GM23248 (cell line): ENCODE results near the gene FNDC8. TPM values are rescaled to one million over a fixed set of nuclear protein-coding genes. Genes with fewer than 3 reads are reported as not detected.

Experiments used
- DNase-seq: peaks from one replicate; pipeline ENCODE4 v3.0.0-alpha.2; 2015
- H2AFZ ChIP-seq: fragments of 200-600 bp; sonication (generic); 2 replicates; pipeline ENCODE4 v1.6.1; 2016; ENCODE audit warnings: antibody characterized with exemption
- H3F3A ChIP-seq: fragments of 200-600 bp; sonication (generic); 2 replicates; pipeline ENCODE4 v1.6.1; 2016; ENCODE audit warnings: mild to moderate bottlenecking, antibody characterized with exemption, mixed run types; ENCODE audit not compliant: insufficient read depth
- H3K27ac ChIP-seq: fragments of 200-600 bp; sonication (generic); 2 replicates; pipeline ENCODE4 v1.5.1; 2016; ENCODE audit warnings: mild to moderate bottlenecking
- H3K27me3 ChIP-seq: fragments of 200-600 bp; sonication (generic); replicated peaks from 2 replicates; pipeline ENCODE4 v1.6.1; 2016; ENCODE audit warnings: mild to moderate bottlenecking; ENCODE audit not compliant: insufficient read depth
- H3K36me3 ChIP-seq: fragments of 200-600 bp; sonication (generic); 2 replicates; pipeline ENCODE4 v1.6.1; 2016; ENCODE audit warnings: low read depth, mild to moderate bottlenecking
- H3K4me1 ChIP-seq: fragments of 200-600 bp; sonication (generic); 2 replicates; pipeline ENCODE4 v1.6.1; 2016; ENCODE audit warnings: mild to moderate bottlenecking; ENCODE audit not compliant: insufficient read depth
- H3K4me2 ChIP-seq: fragments of 200-600 bp; sonication (generic); one replicate; pipeline ENCODE4 v1.6.1; 2016; ENCODE audit warnings: mild to moderate bottlenecking; ENCODE audit not compliant: unreplicated experiment
- H3K4me3 ChIP-seq: fragments of 200-600 bp; sonication (generic); 2 replicates; pipeline ENCODE4 v1.5.1; 2016; ENCODE audit warnings: mild to moderate bottlenecking
- H3K79me2 ChIP-seq: fragments of 200-600 bp; sonication (generic); 2 replicates; pipeline ENCODE4 v1.6.1; 2016; ENCODE audit warnings: mild to moderate bottlenecking; ENCODE audit not compliant: insufficient read depth
- H3K9ac ChIP-seq: fragments of 200-600 bp; sonication (generic); 2 replicates; pipeline ENCODE4 v1.6.1; 2016; ENCODE audit warnings: mild to moderate bottlenecking
- H3K9me2 ChIP-seq: fragments of 200-600 bp; sonication (generic); 2 replicates; pipeline ENCODE4 v1.6.1; 2016; ENCODE audit warnings: mixed run types, mild to moderate bottlenecking, moderate library complexity; ENCODE audit not compliant: insufficient read depth
- H3K9me3 ChIP-seq: fragments of 200-600 bp; sonication (generic); one replicate; pipeline ENCODE4 v1.6.1; 2017; ENCODE audit warnings: low read depth
- H4K20me1 ChIP-seq: fragments of 200-600 bp; sonication (generic); 2 replicates; pipeline ENCODE4 v1.6.0; 2016; ENCODE audit not compliant: insufficient read depth
- EZH2 ChIP-seq: fragments of 200-600 bp; sonication (generic); IDR thresholded peaks from 2 replicates; pipeline ENCODE4 v1.6.1; 2018; ENCODE audit warnings: antibody characterized with exemption, mild to moderate bottlenecking; ENCODE audit not compliant: insufficient read depth, poor library complexity, severe bottlenecking
- EZH2phosphoT487 ChIP-seq: fragments of 200-600 bp; sonication (generic); IDR thresholded peaks from 2 replicates; pipeline ENCODE4 v1.6.1; 2018; ENCODE audit warnings: antibody characterized with exemption, moderate library complexity, mild to moderate bottlenecking, low read depth; ENCODE audit not compliant: insufficient read depth
- WGBS, 2 experiments: methylation state at CpG; one replicate each; pipeline ENCODE4 v1.1.6; 2015 to 2017; ENCODE audit warnings: low lambda C conversion rate in 2 of 2, low coverage in 1 of 2; ENCODE audit errors: missing lambda C conversion rate in 2 of 2; 5-methylcytosine and 5-hydroxymethylcytosine counted together
- in situ Hi-C: fragments of 300-500 bp; cut with MboI; formaldehyde crosslinking; loops from 2 replicates; pipeline ENCODE4 v1.15.0; 2020
- polyA plus RNA-seq: library from polyadenylated mRNA; unstranded; fragments of >200 nt; fragmentation: Nextera tagmentation; extraction: Ambion mirVana; gene quantifications from 2 replicates; pipeline ENCODE4 v1.2.1, GENCODE V29; 2016
- total RNA-seq: library from RNA; depleted of rRNA; stranded (reverse); fragments of >200 nt; shearing (Covaris generic); gene quantifications from 2 replicates; pipeline ENCODE4 v1.2.3, GENCODE V29; 2014

Gene FNDC8
- total and polyA plus RNA-seq, 2 experiments from 2014 or later: not detected

GRCh38 chr17:35117984-35118383 lies 3.4 kb upstream of the FNDC8 start:
- no peak overlapping the region for H3K4me2 ChIP-seq
- H3K9ac ChIP-seq: no peak overlapping the region
- no peaks in the 10 kb centered on the region for H3K36me3 ChIP-seq
- H3F3A ChIP-seq: 0 out of 2 replicates have a peak, but pooled peaks cover 3% of the 10 kb centered on the region
- no peak overlapping the region for H3K27ac ChIP-seq
- no peak for TF ChIP-seq EZH2phosphoT487
- TF ChIP-seq EZH2: no peak
- peaks cover 24% of the 10 kb centered on the region for H3K79me2 ChIP-seq
- in situ Hi-C loops: loop anchor here (25.0 kb wide), 2 partner anchors 581 to 706 kb away; no protein-coding TSS in a partner anchor
- H2AFZ ChIP-seq: no peak overlapping the region
- peaks cover 8% of the 10 kb centered on the region for H3K4me1 ChIP-seq
- peak; percentile 59 for DNase-seq
- H4K20me1 ChIP-seq: no peaks in the 10 kb centered on the region
- no peaks in the 10 kb centered on the region for H3K27me3 ChIP-seq
- no peak overlapping the region for H3K4me3 ChIP-seq
- H3K9me3 ChIP-seq: no peaks in the 10 kb centered on the region
- H3K9me2 ChIP-seq: no peaks in the 10 kb centered on the region

DNA sequence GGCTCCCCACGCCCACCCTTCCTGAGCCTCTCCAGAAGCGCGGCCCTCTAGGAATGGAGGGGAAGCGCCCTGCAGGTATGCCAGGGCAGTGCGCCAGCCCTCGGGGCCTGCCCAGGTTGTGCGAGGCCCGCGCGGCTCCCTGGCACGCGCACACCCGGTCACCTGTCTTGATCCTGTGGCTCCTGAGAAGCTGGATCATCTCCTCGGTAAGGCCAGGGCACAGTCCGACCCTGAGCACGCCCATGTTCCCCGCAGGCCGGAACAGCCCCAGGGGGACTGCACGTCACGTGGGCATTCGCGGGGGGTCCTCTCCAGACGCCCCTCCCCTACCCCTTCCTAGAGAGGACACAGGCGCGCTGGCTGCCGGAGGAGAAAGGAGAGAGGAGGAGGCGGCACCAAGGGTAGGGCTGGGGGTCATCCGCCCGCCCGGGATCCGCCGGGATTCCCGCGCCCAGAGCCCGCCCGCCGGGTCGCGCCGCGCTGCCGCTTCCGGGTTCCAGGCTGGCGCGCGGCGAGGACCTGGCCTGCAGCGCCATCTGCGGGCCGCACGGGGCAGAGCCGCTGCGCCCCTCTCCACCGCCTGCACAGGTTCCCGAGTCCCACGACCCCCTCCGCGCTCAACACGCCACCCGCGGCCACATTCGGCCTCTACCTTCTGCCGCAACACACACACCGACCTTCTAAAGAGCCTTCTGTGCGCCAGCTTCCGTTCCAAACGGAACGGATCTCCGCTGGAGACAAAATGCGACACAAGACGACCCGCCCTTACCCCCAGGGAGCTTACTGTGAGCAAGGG lies 1.8 kb upstream of the FNDC8 start, which contains the start of gene RAD51D:
RAD51D (minus strand) TSS at position 491 of the 796 bp plus-strand sequence; CDS start at position 244, 247 bp downstream.
- Histone ChIP-seq H3K9ac (peak within 1 kb of the TSS; percentile 86), H3K9me3 (no peaks in the 10 kb centered on the region), H3K4me3 (peak within 1 kb of the TSS; percentile 92), H3K9me2 (no peaks in the 10 kb centered on the region), H2AFZ (peak within 1 kb of the TSS; percentile 98), H3K79me2 (peaks cover 20% of the 10 kb centered on the region), H3K36me3 (no peaks in the 10 kb centered on the region), H3F3A (0 out of 2 replicates have a peak, but pooled peaks cover 3% of the 10 kb centered on the region), H4K20me1 (no peaks in the 10 kb centered on the region), H3K4me2 (peak within 1 kb of the TSS; percentile 99), H3K27me3 (no peaks in the 10 kb centered on the region), H3K27ac (no peak within 1 kb of the TSS), H3K4me1 (peaks cover 8% of the 10 kb centered on the region)
- 1% methylated on average over 52 to 53 of the region's 72 CpGs for WGBS, 2 experiments
- TF ChIP-seq EZH2phosphoT487 (no peak), EZH2 (no peak)
- in situ Hi-C loops: loop anchor here (25.0 kb wide), 2 partner anchors 582 to 707 kb away; no protein-coding TSS in a partner anchor
- peak; percentile 86 for DNase-seq

GRCh38 chr17:35127751-35128514 lies 6.5 kb downstream of the FNDC8 start:
- no peaks in the 10 kb centered on the region for H3K27me3 ChIP-seq
- TF ChIP-seq EZH2phosphoT487 (no peak), EZH2 (no peak)
- no peaks in the 10 kb centered on the region; the same call in 1 of the 2 replicates for H3K36me3 ChIP-seq
- peak overlapping the region; percentile 32 for H3K9ac ChIP-seq
- peaks cover 24% of the 10 kb centered on the region for H3K4me1 ChIP-seq
- in situ Hi-C loops: no loop called here
- H2AFZ ChIP-seq: 0 out of 2 replicates have a peak overlapping the region, but pooled peaks have one; percentile 17
- peak; percentile 76 for DNase-seq
- H3K4me2 ChIP-seq: peak overlapping the region; percentile 39
- H3F3A ChIP-seq: 0 out of 2 replicates have a peak, but pooled peaks cover 20% of the 10 kb centered on the region
- H4K20me1 ChIP-seq: no peaks in the 10 kb centered on the region
- no peaks in the 10 kb centered on the region for H3K9me2 ChIP-seq
- H3K4me3 ChIP-seq: no peak overlapping the region
- no peaks in the 10 kb centered on the region for H3K79me2 ChIP-seq
- no peaks in the 10 kb centered on the region for H3K9me3 ChIP-seq
- WGBS, 2 experiments: 18 to 21% methylated on average over 11 of the region's 11 CpGs
- H3K27ac ChIP-seq: peak overlapping the region; percentile 73
